ENCODE data around the gene SKAP2. TPM values are rescaled to one million over a fixed set of nuclear protein-coding genes. Genes with fewer than 3 reads are reported as not detected.

Gene SKAP2
- total RNA-seq, 1 experiment from 2014 or later = 3.2 TPM

GRCh38 chr7:26688388-26688787 lies 176.0 kb downstream of the SKAP2 start:
- H3K27me3 ChIP-seq (ENCODE audit: insufficient read depth, low read length) = no peaks in the 10 kb centered on the region

More at GRCh38 chr7:26688388-26688787, 176.0 kb downstream of the SKAP2 start:
- Histone ChIP-seq H2AK5ac (ENCODE audit: insufficient read length, low read length) (no peak overlapping the region), H3K18ac (ENCODE audit: insufficient read length, low read depth, low read length) (no peak overlapping the region), H4K20me1 (ENCODE audit: control insufficient read depth, insufficient read depth, insufficient read length) (no peaks in the 10 kb centered on the region), H2BK5ac (ENCODE audit: insufficient read length, low read length) (no peak overlapping the region), H3K23ac (ENCODE audit: insufficient read length, low read depth, low read length) (no peak overlapping the region), H3K79me2 (ENCODE audit: insufficient read depth, low read length) (no peaks in the 10 kb centered on the region), H3T11ph (ENCODE audit: low read length) (no peak overlapping the region), H3K56ac (ENCODE audit: insufficient read length, low read depth, low read length) (no peak overlapping the region), H3K14ac (ENCODE audit: insufficient read depth, low read length) (no peak overlapping the region), H2BK15ac (ENCODE audit: low read depth, low read length) (no peak overlapping the region), H3K27ac (ENCODE audit: insufficient read length, low read depth, low read length) (no peak overlapping the region), H2BK120ac (ENCODE audit: low read depth, low read length, poor library complexity, severe bottlenecking) (no peak overlapping the region), H2AFZ (ENCODE audit: low read length) (no peak overlapping the region), H2BK20ac (ENCODE audit: low read depth, low read length, poor library complexity, severe bottlenecking) (no peak overlapping the region), H2BK12ac (ENCODE audit: insufficient read length, low read depth, low read length) (no peak overlapping the region), H3K79me1 (ENCODE audit: insufficient read depth, low read depth, low read length, poor library complexity, severe bottlenecking) (no peaks in the 10 kb centered on the region), H3K4me1 (ENCODE audit: insufficient read depth, low read length) (no peaks in the 10 kb centered on the region), H3K4me2 (ENCODE audit: insufficient read depth, insufficient read length, low read length) (no peak overlapping the region), H3K9me3 (ENCODE audit: control insufficient read depth, low read depth, low read length) (no peaks in the 10 kb centered on the region), H3K9ac (ENCODE audit: extremely low read depth, insufficient read length, low read length) (no peak overlapping the region), H4K5ac (ENCODE audit: insufficient read length, low read depth, low read length) (no peak overlapping the region), H4K8ac (replicated peaks; ENCODE audit: insufficient read length, low read depth, low read length) (no peak overlapping the region), H3K4ac (ENCODE audit: low read depth, low read length) (no peak overlapping the region), H3K23me2 (ENCODE audit: insufficient read length, low read depth, low read length, poor library complexity, severe bottlenecking) (no peaks in the 10 kb centered on the region), H4K91ac (ENCODE audit: insufficient read length, low read depth, low read length) (no peak overlapping the region)
- Mint-ChIP-seq H3K9me3 (no peaks in the 10 kb centered on the region), H3K4me3 (no peak overlapping the region), H3K27me3 (ENCODE audit: low read depth) (peaks cover under 1% of the 10 kb centered on the region), H3K27ac (no peak overlapping the region), H3K4me1 (peaks cover 18 to 19% of the 10 kb centered on the region in 2 experiments), H3K36me3 (ENCODE audit: insufficient read depth in 1 of 3, low read depth in 3 of 3) (no peaks in the 10 kb centered on the region)
- no peak for DNase-seq
- TF ChIP-seq, protein P1, sequence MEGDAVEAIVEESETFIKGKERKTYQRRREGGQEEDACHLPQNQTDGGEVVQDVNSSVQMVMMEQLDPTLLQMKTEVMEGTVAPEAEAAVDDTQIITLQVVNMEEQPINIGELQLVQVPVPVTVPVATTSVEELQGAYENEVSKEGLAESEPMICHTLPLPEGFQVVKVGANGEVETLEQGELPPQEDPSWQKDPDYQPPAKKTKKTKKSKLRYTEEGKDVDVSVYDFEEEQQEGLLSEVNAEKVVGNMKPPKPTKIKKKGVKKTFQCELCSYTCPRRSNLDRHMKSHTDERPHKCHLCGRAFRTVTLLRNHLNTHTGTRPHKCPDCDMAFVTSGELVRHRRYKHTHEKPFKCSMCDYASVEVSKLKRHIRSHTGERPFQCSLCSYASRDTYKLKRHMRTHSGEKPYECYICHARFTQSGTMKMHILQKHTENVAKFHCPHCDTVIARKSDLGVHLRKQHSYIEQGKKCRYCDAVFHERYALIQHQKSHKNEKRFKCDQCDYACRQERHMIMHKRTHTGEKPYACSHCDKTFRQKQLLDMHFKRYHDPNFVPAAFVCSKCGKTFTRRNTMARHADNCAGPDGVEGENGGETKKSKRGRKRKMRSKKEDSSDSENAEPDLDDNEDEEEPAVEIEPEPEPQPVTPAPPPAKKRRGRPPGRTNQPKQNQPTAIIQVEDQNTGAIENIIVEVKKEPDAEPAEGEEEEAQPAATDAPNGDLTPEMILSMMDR (conservative IDR thresholded peaks at IDR 0.05) = no peak

Measured in H9 (cell line).